Superior temporal gyrus (tissue), 1 donor: ENCODE results near the gene ATP6V0B.

ENCODE experiments used
- DNase-seq: peaks from one replicate; pipeline ENCODE4 v3.0.0-alpha.2; 2016; ENCODE audit errors: extremely low spot score

Gene ATP6V0B

DNA sequence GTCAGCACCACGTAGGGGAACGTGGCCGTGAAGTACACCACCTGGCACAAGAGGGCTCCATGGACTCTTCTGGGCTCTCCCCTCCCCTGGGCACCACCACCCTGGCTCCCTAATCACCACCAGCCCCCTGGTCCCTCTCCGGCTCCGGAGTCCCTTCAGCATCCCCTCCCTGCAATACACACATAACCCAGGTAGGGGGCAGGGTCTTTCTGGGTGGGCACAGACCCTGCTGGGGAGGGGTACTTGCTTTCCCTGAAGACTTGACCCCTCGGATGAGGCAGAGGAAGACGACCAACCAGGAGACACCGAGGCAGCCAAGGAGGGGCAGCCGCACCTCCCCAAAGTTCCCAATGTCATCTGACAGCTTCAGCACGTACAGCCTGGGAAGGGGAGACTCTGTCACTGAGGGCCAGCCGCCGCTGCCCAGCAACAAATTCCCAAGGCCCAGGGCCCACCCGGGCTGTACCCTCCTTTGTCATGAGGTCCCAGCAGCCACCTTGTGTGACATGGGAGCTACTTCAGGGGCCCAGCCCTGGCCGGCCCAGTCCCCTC lies 27.9 kb downstream of the ATP6V0B start:
- no peak for DNase-seq

DNA sequence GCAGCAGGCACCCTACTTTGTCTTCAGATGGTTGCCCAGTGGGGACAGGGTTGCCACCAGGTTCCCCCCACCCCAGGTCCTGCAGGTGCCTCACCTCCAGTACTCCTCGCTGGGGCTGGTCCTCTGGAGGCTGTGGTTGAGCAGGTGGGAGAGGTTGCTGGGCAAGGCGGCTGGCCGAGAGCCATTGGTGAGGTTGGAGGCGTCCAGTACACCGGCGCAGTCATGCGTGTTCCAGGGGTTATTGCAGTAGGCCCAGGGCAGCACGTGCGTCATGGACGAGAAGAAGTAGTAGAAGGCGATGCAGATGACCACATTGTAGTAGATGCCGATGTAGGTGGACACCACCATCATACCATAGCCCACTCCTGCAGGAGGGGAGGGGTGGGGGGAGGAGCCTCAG lies 33.5 kb downstream of the ATP6V0B start:
- no peak for DNase-seq

DNA sequence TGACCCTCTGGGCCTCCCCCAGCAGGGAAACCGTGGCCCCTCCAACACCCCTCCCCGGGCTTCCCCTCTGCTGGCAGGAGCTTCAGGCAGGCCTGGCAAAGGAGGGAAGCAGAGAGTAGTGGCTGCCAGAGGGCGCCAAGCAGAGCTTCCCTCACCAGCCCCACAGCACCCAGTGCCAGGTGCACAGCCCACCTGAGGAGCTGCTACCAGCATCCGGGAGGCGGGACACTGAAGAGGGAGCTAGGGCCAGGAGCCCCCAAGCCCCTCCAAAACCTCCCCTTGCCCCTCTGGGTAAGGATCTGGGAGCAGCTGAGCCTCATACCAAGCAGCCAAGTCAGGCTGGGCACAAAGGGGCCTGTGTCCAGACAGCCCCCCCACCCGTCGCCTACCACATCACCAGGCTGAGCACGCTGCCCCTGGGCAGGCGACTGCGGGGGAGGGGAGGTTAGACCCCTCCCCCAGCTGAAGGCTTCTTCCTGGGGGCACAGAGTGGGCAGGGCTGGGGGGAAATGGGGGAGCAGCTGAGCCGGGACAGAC lies 36.2 kb downstream of the ATP6V0B start:
- peak; percentile 86 for DNase-seq

DNA sequence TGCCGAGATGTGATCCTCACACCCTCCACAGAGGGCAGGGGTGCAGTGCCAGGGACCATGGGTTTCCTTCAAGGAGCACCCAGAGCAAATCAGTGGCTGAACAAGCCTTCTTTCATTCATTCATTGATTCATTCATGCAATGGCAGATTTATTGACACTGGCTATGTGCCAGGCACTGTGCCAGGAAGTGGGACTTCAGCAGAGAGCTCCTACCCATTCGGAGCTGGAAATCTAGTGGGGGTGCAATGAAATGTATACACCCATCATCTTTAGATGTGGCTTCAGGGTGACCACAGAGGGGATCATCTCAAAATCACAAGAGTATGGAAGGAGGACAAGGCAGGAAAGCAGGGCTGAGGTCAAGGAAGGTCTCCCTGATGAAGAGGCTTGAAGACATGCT lies 37.6 kb downstream of the ATP6V0B start:
- DNase-seq = no peak

DNA sequence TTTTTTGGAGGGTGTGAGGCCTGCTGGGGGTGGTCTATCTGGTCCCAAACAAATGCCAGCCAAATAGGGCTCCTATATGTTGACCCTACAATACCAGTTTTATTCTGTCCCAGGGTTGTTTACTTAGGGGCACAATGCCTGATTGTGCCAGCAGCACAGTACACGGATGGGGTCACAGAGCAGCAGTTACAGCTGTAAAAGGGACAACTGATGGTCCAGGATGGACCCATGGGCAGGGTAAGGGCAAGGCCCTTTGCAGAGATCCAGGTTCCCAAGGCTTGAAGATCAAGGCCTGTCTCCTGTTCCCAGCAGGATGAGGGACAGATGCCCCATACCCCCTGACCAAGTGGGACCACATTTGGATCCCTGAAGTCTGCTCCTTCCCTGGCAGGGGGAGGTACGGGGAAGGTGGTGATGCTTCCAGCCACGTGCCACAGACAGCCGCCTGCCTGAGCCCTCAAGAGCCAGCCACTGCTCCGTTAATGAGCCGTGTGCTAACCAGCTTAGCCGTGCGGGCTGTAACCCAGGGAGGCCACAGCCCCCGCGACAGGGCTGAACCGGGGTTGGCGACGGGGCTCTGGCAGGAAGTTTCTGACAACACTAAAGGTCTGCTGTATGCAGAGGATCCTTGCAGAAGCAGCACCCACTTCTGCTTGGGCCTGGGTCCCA lies 38.3 kb downstream of the ATP6V0B start:
- peak; percentile 74 for DNase-seq

DNA sequence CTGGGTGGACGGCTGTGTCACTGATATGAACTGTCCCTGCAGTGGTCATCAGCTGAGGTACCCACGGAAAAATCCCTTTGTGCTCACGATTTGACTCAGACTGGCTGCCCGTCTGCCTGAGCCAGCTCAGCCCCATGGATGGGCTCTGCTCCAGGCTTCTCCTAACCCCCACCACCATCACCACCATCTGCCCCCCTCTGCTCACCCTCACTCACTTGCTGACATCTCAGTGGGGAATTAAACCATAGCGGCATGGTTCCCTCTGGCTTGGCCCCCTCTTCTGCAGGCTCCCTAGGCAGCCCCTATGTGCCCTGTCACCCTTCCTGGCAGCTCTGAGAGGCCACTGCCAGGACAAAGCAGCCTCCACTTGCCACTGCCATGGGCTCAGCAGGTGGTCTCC lies 39.2 kb downstream of the ATP6V0B start:
- no peak for DNase-seq

DNA sequence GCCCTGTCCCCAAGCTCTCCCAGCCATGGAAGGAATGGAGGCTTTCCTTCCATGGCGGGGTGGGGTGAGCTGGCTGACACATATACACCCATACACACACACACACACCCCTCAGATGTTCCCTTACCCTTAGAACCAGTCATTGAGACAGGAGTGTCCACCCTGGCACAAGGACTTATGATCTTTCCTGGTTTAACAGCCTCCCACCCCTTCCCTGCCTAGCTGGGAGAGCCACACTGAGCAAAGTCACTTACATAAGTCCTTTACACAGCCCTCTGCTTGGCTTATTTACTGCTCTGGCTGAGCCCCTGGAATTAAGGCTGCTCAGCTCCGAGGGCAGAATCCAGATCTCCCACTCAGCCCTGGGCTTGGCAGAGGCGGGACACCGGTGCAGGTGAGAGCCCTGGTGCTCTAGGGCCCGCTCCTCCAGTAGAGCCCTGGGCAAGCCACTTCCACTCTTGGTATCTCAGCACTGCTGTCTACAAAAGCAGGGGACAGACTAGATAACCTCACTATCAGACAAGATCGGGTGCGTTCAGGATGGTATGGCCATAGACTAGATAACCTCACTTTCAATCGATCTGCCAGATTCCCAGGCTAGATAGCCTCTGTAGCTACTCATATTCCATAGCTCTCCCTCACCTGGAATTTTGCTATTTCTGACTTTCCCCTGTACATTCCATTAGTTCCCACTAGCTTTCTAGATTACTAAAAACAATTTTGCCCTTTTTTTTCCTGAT lies 39.8 kb downstream of the ATP6V0B start:
- DNase-seq = no peak

DNA sequence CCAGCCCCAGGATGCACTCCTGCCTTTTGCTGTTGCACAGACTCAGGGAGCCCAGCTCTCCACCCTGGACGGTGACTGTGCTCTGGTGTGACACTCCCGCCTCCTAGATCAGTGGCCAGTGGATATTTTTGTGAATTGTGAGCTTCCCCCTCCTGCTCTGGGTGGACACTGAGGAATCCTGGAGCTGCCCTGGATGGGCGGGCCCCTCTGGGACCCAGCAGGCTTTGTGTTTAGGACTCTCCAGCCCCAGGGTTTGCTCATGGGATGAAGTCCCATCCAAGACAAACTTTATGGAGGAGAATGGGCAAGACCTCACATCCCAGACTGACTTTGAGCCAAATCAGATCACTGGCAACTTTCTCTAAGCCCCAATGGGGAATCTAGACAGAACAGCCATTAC lies 40.4 kb downstream of the ATP6V0B start:
- no peak for DNase-seq

DNA sequence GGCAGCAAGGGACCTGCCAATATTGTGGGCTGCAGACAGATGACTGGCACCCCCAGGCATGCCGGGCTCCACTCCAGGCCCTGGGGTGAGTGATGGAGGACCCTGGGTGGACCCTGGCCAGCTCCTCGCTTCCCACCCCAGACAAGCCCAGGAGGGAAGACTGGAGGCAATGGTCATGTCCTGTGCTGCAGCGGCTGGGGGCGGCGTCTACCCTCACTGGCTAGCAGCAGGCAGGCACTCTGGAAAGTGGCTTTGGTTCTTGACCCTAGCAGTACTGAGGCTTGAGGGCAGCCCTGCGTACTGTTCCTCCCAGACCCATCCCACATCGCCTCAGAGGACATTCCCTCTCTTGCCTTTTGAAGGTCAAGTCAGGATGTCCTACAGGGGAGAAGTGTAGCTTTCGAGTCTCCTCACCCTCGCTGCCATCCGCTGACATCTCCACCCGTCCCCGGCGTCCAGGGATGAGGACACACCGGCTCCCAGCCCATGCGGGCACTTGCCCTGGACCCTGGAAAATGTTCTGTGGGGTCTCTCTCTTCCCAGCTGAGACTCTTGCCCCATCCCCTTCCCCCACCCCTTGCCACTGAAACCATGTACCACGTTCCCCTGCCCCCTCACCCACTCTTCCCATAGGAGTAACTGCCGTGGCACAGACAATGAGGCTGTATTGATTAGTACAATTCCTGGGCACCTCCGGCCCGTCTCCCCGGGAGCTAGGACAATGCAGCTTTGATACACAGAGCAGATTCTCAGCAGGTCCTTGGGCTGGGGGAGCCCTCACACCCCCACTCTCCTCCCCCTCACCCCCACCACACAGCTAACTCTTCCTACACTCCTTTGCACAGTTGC lies 41.5 kb downstream of the ATP6V0B start:
- no peak for DNase-seq

DNA sequence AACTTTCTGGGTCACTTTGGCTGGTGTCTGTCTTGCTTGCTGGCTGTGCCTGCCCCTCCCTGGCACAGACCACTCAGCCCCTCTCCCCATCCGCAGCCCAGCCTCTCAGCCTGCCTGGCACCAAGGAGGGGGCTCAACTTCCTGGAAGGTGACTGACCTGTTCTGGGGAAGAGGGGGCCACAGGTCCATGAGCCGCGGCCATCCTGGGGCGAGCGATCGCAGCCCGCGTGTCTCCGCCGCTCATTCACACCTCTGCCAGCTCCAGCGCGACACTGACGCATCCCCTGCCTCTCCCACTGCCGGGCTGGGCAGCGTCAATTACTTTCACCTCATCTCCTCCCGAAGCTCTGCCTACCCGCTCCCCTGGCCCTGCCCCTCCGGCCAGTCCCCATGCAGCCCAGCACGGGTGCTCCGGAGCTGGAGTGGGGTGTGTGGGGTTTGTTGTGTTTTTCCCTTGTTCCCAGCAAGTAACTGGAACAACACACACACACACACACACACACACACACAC lies 42.2 kb downstream of the ATP6V0B start:
- DNase-seq = no peak

DNA sequence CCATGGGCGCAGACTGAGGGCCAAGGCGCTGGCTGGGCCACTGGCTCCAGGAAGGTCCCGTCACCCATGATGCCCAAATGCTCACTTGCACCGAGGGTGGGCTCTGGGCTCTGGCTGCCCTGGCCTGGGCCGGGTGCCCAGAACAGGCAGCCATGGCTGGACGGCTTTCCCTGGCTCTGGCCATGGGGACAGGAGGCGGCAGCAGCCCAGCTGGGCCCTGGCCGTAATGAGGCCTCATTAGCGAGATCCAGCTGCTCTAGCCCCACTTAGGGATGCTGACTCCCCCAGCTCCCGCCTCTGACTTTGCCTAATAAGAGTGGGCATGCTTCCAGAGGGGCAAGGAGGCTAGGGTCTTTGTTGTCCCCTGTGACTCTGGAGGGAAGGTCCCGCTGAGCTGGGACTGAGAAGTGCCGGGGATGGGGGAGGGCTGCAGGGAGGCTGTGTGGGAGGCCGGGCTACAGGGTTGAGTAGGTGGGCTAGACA lies 44.7 kb downstream of the ATP6V0B start:
- DNase-seq = peak; percentile 66

DNA sequence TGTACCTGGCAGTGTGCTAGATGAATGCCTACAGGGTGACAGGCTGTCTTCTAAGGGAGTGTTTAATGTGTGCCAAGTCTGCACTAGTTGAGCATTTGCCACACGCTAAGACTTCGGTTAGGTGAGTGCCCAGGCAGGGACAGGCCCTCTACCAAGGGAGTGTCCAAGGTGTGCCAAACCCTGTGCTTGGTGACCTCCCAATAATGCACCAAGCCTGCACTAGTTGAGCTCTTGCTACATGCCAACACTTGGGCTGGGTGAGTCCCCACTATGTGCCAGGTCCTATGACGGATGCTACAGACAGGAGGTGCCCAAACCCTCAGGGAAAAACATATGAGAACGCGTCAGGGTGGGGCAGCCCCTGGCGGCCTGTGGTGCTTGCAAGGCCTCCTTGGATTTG lies 45.7 kb downstream of the ATP6V0B start:
- DNase-seq = no peak

DNA sequence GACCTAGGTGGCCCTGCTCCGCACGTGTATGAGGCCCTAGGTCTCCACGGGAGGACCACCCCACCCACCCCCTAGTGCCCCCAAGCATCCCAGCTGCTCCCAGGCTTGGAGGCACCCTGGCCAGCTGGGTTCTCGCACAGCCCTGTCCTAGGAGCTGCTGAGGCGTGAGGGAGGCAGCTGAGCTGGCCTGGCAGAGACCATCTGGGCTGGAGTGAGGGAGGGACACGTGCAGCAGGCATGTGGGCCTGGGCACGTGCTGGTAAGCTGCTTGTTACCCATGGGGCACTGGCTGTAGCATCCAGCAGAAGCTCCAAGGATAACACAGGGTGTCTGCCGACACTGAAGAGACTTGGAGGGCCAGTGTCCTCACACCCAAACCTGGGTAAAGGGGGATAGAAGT lies 46.4 kb downstream of the ATP6V0B start:
- no peak for DNase-seq

DNA sequence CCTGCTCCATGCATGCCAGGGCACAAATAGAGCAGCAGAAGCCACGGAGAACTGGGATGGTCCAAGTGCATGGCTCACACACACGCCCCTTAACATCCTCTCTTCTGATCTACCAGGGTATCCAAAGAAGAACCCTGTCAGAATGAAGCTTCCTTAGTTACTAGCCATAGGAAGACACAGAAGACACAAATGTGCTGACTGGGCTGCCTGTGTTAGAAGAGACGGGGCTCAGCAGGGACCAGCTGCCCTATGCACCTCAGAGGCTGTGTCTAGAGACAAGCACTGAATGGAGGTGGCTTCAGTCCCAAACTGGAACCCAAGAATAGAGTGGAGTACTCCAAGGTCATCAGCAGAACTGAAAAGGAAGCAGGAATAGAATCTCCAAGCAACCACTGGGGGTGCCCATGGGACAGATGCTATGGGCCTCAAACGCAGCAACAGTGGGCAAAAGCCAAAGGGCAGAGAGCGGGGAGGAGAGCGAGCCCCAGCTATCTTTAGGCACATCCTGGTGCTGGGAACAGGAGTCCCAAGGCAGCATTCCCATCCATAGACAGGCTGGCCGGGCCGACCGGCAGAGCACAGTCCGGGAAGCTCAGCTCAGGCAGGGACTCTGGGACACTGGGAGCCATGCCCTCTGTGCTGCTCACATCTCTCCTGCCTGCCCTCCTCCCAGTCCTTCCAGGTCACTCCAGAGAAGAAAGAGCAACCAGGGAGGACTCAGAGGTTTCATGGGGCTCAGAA lies 47.0 kb downstream of the ATP6V0B start:
- DNase-seq = no peak

DNA sequence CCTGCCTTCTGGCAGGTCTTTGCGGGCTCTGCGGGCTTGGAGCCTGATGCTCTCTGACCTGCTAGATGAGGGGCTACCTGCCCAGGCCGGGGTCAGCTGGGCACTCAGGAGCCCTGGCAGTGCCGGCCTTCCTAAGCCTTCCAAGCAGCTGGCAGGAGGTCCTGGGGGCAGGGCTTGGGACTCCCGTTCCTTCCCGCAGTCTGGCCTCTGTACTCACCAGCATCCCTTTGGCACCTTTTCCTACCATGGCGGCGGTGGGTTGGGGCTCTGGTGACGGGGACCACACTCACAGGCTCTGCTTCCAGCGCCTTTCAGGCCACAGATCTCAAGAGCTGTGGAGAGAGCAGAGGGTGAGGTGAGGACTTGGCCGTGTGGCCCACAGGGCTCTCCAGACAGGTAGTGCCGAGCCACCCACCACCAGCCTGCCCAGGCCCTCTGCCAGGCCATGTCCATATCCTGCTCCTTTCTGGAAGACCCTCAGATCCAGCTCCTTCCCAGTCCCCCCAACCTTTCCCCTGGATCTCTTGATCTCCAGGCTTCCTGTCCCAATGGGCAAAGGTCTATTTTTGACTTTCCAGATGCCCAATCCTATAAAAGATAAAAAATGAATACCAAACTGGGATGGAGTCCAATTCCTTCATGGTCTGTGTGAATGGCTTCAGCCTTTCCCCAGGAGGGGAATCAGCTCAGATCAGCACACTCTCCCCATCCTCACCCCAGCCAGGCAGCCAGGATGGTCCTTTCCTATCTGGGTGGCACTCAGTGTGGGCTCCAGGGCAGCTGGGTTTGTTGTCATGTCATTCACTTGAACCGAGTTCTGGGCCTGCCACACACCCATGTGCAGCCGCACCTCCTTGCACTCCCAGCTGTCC lies 49.5 kb downstream of the ATP6V0B start:
- no peak for DNase-seq

DNA sequence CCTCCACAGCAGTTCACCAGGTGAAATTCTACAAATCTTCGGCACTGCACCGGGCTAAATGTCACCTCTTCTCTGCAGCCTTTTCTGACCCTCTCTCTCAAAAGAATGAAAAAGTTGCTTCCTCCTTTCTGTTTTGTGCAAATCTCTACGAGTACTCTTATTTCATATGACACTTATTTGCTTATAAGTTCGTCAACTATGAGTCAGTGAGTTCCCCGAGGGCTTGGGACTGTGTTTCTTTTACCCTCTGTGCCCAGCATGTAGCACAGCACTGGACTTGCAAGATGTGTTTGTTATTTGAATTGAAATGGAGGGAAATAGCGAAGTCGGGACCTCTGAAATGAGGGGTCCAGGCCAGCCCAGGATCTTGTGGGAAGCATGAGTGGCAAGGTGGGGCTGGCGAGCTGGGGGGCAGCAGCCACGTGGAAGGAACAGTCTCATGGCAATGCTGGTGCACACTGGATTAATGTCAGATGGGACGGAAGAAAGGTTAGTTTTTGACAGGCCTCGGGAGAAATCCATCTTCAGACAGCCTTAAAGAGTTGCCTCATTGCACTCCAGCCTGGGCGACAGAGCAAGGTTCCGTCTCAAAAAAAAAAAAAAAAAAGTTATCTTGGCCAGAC lies 50.3 kb downstream of the ATP6V0B start:
- DNase-seq = no peak

DNA sequence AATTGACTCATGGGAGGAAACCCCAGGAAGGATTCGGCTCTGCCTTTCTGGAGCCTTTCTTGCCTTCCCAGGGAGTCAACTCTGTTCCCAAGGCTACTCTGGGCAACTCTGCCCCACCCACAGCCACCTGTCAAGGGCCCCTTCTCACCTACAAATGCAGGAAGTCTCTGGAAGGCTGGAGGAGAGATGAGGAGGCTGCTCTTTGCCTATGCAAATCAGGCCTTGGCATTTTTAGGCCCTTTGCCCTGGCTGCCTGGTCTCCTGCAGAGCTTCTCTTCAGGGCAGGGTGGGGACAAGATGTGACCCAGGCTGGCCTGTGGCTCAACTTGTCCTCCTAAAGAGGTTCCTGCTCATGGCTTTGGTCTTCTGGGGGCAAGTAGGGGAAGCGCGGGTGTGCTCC lies 51.1 kb downstream of the ATP6V0B start:
- DNase-seq = no peak

DNA sequence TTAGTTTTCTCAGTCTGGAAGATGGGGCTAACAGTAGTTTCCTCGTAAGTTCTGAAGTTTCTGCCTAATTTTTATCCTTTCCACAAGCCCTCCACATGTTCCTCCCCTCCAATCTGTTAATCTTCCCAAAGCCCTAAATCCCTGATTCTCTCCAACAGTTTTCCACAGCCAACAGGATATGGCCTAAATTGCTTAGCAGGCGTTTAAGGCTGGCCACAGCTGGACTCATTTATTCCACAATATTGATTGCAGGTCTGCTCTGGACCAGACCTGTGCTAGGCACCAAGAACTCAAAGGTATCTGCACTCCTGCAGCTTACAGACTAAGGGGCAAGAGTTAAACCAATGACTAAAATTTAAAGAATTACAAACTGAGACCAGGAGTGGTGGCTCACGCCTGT lies 52.6 kb downstream of the ATP6V0B start:
- DNase-seq = no peak
